Gastroesophageal sphincter (tissue), 4 donors: ENCODE results near the gene TSPAN10. TPM values are rescaled to one million over a fixed set of nuclear protein-coding genes. Genes with fewer than 3 reads are reported as not detected.

Experiments used
- ATAC-seq: fragments of 150-250 bp; one replicate; pipeline ENCODE4 v1.9.1; 2016; ENCODE audit warnings: mild to moderate bottlenecking, moderate library complexity
- H3K27ac ChIP-seq, 4 donors: fragments of 200-600 bp; sonication (generic) in 3 of 4; 1 replicate in 3 of 4; 2 replicates in 1 of 4; pipeline ENCODE4 v1.5.1; 2016 to 2019
- H3K27me3 ChIP-seq: fragments of 200-600 bp; sonication (generic); one replicate; pipeline ENCODE4 v1.5.1; 2019
- H3K36me3 ChIP-seq, 2 donors: fragments of 200-600 bp; sonication (generic); one replicate each; pipeline ENCODE4 v1.5.1; 2019; ENCODE audit warnings: control low read depth in 1 of 2
- H3K4me1 ChIP-seq, 3 donors: fragments of 200-600 bp; sonication (generic); 1 replicate in 2 of 3; 2 replicates in 1 of 3; pipeline ENCODE4 v1.5.1; 2016 to 2019; ENCODE audit warnings: control low read depth in 2 of 3
- H3K4me3 ChIP-seq, 2 donors: fragments of 200-600 bp; sonication (generic); one replicate each; pipeline ENCODE4 v1.5.1; 2019; ENCODE audit warnings: mild to moderate bottlenecking in 1 of 2, moderate library complexity in 1 of 2
- H3K9me3 ChIP-seq, 3 donors: fragments of 200-600 bp; sonication (generic); one replicate each; pipeline ENCODE4 v1.5.1; 2017 to 2019; ENCODE audit warnings: control low read depth in 2 of 3
- EP300 ChIP-seq: sonication (generic); formaldehyde crosslinking; IDR thresholded peaks from one replicate; pipeline ENCODE4 v1.6.1; 2017; ENCODE audit warnings: antibody characterized with exemption, mild to moderate bottlenecking
- POLR2A ChIP-seq, 2 donors: fragments of 450-650 bp; IDR thresholded peaks; one replicate each; pipeline ENCODE4 v1.6.1; 2017; ENCODE audit warnings: antibody characterized with exemption in 2 of 2, mild to moderate bottlenecking in 2 of 2, moderate library complexity in 1 of 2
- POLR2AphosphoS5 ChIP-seq: sonication (generic); formaldehyde crosslinking; IDR thresholded peaks from one replicate; pipeline ENCODE4 v1.6.1; 2017; ENCODE audit warnings: antibody characterized with exemption
- WGBS, 2 donors: methylation state at CpG; one replicate each; pipeline ENCODE4 v1.1.5; 2018; ENCODE audit warnings: low coverage in 1 of 2; 5-methylcytosine and 5-hydroxymethylcytosine counted together
- total RNA-seq, 4 donors: library from RNA; depleted of rRNA; stranded (reverse); fragments of >200 nt; gene quantifications; one replicate each; pipeline ENCODE4 v1.1.0, GENCODE V29; 2016
- TF ChIP-seq, protein P1 (sequence below), 4 experiments: fragments of 200-600 bp in 2 of 4; fragments of 450-650 bp in 2 of 4; sonication (generic) in 1 of 4; IDR thresholded peaks; one replicate each; pipeline ENCODE4 v1.5.1; 2017 to 2019; ENCODE audit warnings: antibody characterized with exemption in 4 of 4, mild to moderate bottlenecking in 2 of 4, moderate library complexity in 2 of 4

TSPAN10 gene
- total RNA-seq, 4 donors from 2014 or later: 0.27 to 0.89 (median 0.30) TPM; not detected in 1

DNA sequence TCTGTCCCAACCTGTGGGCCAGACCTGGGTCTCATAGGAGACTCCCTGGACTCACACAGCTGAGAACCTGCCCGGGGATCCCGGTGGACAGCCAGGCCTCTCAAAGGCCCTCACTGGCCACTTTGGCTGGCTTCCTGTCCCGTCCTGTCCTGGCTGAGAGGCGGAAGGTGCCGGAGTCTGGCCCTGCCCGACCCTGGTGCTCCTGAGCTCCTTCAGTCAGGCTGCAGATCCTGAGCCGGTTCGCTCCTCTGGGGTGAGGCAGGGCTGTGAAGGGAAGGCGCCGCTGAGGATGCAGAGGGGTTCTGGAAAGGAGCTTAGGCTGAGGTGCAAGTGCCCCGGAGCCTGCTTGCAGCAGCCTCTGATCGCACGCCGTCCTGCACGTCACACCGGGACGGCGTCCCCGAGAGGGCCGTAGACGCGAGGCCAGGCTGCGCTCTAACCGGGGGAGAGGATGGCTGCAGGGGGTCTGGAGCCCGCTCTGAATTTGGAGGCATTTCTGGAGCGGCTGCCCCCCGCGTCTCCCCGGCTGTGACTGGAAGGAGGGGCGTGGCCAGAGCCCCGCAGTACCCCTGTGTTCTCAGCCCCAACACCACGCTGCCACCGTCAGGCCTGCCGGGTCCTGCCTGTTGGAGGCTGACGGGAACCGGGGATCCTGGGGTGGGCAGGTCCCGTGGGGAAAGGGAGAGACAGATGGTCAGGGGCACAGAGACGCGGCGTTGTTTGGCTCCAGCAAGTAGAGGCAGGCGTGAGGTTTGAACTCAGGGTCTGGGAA lies 51.0 kb downstream of the TSPAN10 start:
- ATAC-seq: no peak
- Histone ChIP-seq H3K27me3 (no peaks in the 10 kb centered on the region), H3K9me3 (no peaks in the 10 kb centered on the region), H3K36me3 (peaks cover 0 to 73% of the 10 kb centered on the region in 2 donors), H3K4me1 (peaks cover 0 to 36% (median 12%) of the 10 kb centered on the region in 3 donors), H3K4me3 (no peak overlapping the region), H3K27ac (no peak overlapping the region)
- WGBS, 2 donors: 97% methylated on average over 7 of the region's 41 CpGs; no CpG with 5 or more reads in 1 of the 2 donors
- TF ChIP-seq EP300: no peak
- no peak for TF ChIP-seq POLR2A (IDR thresholded peaks at IDR 0.05)
- TF ChIP-seq, protein P1, sequence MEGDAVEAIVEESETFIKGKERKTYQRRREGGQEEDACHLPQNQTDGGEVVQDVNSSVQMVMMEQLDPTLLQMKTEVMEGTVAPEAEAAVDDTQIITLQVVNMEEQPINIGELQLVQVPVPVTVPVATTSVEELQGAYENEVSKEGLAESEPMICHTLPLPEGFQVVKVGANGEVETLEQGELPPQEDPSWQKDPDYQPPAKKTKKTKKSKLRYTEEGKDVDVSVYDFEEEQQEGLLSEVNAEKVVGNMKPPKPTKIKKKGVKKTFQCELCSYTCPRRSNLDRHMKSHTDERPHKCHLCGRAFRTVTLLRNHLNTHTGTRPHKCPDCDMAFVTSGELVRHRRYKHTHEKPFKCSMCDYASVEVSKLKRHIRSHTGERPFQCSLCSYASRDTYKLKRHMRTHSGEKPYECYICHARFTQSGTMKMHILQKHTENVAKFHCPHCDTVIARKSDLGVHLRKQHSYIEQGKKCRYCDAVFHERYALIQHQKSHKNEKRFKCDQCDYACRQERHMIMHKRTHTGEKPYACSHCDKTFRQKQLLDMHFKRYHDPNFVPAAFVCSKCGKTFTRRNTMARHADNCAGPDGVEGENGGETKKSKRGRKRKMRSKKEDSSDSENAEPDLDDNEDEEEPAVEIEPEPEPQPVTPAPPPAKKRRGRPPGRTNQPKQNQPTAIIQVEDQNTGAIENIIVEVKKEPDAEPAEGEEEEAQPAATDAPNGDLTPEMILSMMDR (IDR thresholded peaks at IDR 0.05): no peak
- TF ChIP-seq POLR2AphosphoS5: no peak

DNA sequence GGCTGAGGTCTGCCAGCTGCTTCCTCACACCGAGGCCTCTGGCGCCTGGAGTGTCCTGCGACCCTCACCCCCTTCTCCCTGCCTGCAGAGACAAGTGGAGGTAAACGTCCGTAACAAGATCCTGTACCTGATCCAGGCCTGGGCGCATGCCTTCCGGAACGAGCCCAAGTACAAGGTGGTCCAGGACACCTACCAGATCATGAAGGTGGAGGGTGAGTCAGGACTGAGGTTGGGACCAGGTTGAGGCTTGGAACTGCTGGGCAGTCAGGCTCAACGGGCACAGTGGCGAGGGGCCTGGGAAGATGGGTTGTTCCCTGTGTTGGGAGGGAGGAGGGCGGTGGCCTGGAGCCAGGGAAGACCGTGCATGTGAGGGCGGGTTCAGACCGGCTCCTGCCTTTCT lies 51.6 kb downstream of the TSPAN10 start:
- ATAC-seq: no peak
- Histone ChIP-seq H3K27me3 (no peaks in the 10 kb centered on the region), H3K9me3 (no peaks in the 10 kb centered on the region), H3K4me1 (peaks cover 0 to 33% (median 12%) of the 10 kb centered on the region in 3 donors), H3K4me3 (no peak overlapping the region), H3K36me3 (peaks cover 0 to 80% of the 10 kb centered on the region in 2 donors), H3K27ac (no peak overlapping the region)
- WGBS, 2 donors: 60 to 75% methylated on average over 1 to 2 of the region's 14 CpGs
- no peak for TF ChIP-seq EP300
- TF ChIP-seq, protein P1 (IDR thresholded peaks at IDR 0.05): no peak
- TF ChIP-seq POLR2AphosphoS5: no peak
- no peak for TF ChIP-seq POLR2A (IDR thresholded peaks at IDR 0.05)

DNA sequence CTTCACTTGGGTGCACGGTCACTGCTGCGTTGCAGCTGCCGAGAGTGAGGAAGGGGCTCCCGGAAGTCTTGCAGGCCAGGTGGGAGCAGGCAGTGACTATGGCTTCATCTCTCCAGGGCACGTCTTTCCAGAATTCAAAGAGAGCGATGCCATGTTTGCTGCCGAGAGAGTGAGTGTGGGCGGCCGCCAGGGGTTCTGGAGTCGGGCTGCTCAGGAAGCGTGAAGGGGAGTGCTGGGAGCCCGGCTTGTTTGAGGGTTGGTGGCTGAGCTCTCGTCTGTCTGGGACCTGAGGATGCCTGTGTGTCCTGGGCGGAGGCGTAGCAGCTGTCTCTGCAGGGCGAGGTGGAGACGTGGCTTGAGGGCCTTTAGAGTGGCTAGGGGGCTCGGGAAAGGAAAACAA lies 53.1 kb downstream of the TSPAN10 start:
- no peak for ATAC-seq
- TF ChIP-seq, protein P1 (IDR thresholded peaks at IDR 0.05): no peak
- TF ChIP-seq POLR2A (IDR thresholded peaks at IDR 0.05): no peak
- TF ChIP-seq POLR2AphosphoS5: no peak
- no peak for TF ChIP-seq EP300
- Histone ChIP-seq H3K27ac (no peak overlapping the region), H3K27me3 (no peaks in the 10 kb centered on the region), H3K4me3 (no peak overlapping the region), H3K9me3 (no peaks in the 10 kb centered on the region), H3K4me1 (peaks cover 0 to 24% (median 6%) of the 10 kb centered on the region in 3 donors), H3K36me3 (peaks cover 0 to 94% of the 10 kb centered on the region in 2 donors)
- WGBS, 2 donors: 78 to 100% methylated on average over 1 to 4 of the region's 18 CpGs

DNA sequence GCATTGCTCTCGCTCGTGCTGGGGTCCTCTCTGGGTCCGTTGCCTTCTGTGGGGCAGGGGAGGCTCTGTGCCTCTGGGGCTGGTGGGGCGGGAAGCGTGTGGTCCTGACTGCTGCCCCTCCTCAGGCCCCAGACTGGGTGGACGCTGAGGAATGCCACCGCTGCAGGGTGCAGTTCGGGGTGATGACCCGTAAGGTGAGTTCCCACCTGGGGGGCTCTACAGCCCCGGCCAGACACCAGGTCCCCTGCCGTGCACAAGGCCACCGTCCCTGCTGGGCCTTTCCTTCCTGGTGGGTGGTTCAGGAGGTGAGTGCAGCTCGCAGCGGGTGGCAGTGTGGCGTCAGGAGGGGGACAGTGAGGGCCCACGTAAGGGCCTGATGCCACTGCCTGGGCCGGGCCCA lies 53.6 kb downstream of the TSPAN10 start:
- ATAC-seq: no peak
- TF ChIP-seq, protein P1 (IDR thresholded peaks at IDR 0.05): no peak
- TF ChIP-seq POLR2A (IDR thresholded peaks at IDR 0.05) (no peak), POLR2AphosphoS5 (no peak), EP300 (no peak)

DNA sequence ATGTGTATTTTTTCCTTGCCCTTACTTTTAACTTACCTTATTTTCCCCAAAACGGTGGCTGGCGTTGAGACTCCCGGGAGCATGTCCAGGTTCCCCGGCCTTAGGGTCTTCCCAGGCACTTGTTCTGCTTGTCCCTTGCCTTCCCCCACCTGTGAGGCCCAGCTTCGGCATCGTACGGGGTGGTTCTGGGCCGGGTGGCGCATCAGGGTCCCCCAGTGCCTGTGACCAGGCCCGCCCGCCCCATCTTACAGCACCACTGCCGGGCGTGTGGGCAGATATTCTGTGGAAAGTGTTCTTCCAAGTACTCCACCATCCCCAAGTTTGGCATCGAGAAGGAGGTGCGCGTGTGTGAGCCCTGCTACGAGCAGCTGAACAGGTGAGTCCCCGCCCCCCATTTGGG lies 54.2 kb downstream of the TSPAN10 start:
- Histone ChIP-seq H3K4me1 (peaks cover 0 to 12% (median 0%) of the 10 kb centered on the region in 3 donors), H3K4me3 (no peak overlapping the region), H3K27ac (no peak overlapping the region), H3K27me3 (no peaks in the 10 kb centered on the region), H3K9me3 (no peaks in the 10 kb centered on the region), H3K36me3 (peaks cover 0 to 100% of the 10 kb centered on the region in 2 donors)
- TF ChIP-seq POLR2A (IDR thresholded peaks at IDR 0.05): no peak
- no peak for TF ChIP-seq EP300
- TF ChIP-seq, protein P1 (IDR thresholded peaks at IDR 0.05): no peak
- no peak for TF ChIP-seq POLR2AphosphoS5
- ATAC-seq: no peak
- 92% methylated on average over 3 of the region's 18 CpGs; no CpG with 5 or more reads in 1 of the 2 donors for WGBS, 2 donors

More for the DNA sequence above, 53.6 kb downstream of the TSPAN10 start:
- H3K36me3 ChIP-seq: peaks cover 0 to 99% of the 10 kb centered on the region in 2 donors
- H3K4me1 ChIP-seq: peaks cover 0 to 19% (median 1%) of the 10 kb centered on the region in 3 donors
- no peak overlapping the region for H3K4me3 ChIP-seq
- no peaks in the 10 kb centered on the region for H3K27me3 ChIP-seq
- no peaks in the 10 kb centered on the region for H3K9me3 ChIP-seq
- 60% methylated on average over 2 of the region's 17 CpGs; no CpG with 5 or more reads in 1 of the 2 donors for WGBS, 2 donors
- no peak overlapping the region for H3K27ac ChIP-seq
